Measurements from ENCODE around the gene ETV5.

DNA sequence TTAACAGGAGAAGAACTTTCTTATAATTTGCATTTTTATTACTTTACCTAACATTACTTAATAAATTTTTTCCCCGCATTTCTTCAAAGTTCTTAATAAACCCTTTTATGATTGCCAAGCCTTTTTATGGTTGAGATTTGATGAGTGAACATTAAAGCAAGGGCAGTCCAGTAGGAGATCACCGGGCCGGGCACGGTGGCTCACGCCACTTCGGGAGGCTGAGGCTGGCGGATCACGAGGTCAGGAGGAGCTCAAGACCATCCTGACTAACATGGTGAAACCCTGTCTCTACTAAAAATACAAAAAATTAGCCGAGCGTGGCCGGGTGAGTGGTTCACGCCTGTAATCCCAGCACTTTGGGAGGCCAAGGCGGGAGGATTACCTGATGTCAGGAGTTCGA lies 109.7 kb downstream of the ETV5 start:
- no peak for TF ChIP-seq EP300 (IDR thresholded peaks at IDR 0.05; ENCODE audit: borderline replicate concordance in 1 of 2, low read depth in 1 of 2, low read length in 1 of 2)
- no peak for TF ChIP-seq CTCF (IDR thresholded peaks at IDR 0.05)
- TF ChIP-seq SIN3A (IDR thresholded peaks at IDR 0.05; ENCODE audit: borderline replicate concordance, low read depth, low read length): no peak
- TF ChIP-seq POLR2AphosphoS5 (IDR thresholded peaks at IDR 0.05; ENCODE audit: low read depth, low read length): no peak
- no peak for TF ChIP-seq TAF1 (IDR thresholded peaks at IDR 0.05; ENCODE audit: borderline replicate concordance, low read depth, low read length)
- no peak for TF ChIP-seq RCOR1 (IDR thresholded peaks at IDR 0.05; ENCODE audit: low read length)
- no peak for TF ChIP-seq CHD2 (IDR thresholded peaks at IDR 0.05; ENCODE audit: low read length, partially characterized antibody)
- TF ChIP-seq YY1 (IDR thresholded peaks at IDR 0.05; ENCODE audit: low read depth): no peak
- TF ChIP-seq RAD21 (IDR thresholded peaks at IDR 0.05; ENCODE audit: low read length): no peak
- TF ChIP-seq, protein P1, sequence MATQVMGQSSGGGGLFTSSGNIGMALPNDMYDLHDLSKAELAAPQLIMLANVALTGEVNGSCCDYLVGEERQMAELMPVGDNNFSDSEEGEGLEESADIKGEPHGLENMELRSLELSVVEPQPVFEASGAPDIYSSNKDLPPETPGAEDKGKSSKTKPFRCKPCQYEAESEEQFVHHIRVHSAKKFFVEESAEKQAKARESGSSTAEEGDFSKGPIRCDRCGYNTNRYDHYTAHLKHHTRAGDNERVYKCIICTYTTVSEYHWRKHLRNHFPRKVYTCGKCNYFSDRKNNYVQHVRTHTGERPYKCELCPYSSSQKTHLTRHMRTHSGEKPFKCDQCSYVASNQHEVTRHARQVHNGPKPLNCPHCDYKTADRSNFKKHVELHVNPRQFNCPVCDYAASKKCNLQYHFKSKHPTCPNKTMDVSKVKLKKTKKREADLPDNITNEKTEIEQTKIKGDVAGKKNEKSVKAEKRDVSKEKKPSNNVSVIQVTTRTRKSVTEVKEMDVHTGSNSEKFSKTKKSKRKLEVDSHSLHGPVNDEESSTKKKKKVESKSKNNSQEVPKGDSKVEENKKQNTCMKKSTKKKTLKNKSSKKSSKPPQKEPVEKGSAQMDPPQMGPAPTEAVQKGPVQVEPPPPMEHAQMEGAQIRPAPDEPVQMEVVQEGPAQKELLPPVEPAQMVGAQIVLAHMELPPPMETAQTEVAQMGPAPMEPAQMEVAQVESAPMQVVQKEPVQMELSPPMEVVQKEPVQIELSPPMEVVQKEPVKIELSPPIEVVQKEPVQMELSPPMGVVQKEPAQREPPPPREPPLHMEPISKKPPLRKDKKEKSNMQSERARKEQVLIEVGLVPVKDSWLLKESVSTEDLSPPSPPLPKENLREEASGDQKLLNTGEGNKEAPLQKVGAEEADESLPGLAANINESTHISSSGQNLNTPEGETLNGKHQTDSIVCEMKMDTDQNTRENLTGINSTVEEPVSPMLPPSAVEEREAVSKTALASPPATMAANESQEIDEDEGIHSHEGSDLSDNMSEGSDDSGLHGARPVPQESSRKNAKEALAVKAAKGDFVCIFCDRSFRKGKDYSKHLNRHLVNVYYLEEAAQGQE (IDR thresholded peaks at IDR 0.05; ENCODE audit: low read depth, low read length): no peak
- TF ChIP-seq, protein P2, sequence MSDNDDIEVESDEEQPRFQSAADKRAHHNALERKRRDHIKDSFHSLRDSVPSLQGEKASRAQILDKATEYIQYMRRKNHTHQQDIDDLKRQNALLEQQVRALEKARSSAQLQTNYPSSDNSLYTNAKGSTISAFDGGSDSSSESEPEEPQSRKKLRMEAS (IDR thresholded peaks at IDR 0.05; ENCODE audit: low read depth): no peak
- no peak for TF ChIP-seq SMC3 (IDR thresholded peaks at IDR 0.05; ENCODE audit: low read depth, low read length)
- no peak for TF ChIP-seq IRF3 (IDR thresholded peaks at IDR 0.05; ENCODE audit: low read depth, low read length)
- TF ChIP-seq NRF1 (IDR thresholded peaks at IDR 0.05; ENCODE audit: low read depth, low read length): no peak
